NB4 (cell line): Measurements from ENCODE around the gene NOMO2.
"Not testable (repeated sequence)": the region's sequence is repeated elsewhere in the genome, so short reads cannot be mapped to it uniquely, and the experiment has no call there.

Experiments
- DNase-seq: peaks from one replicate; pipeline ENCODE4 v3.0.0; 2010; ENCODE audit warnings: low read depth
- H3K4me3 ChIP-seq: one replicate; pipeline ENCODE4 v1.5.1; 2011; ENCODE audit warnings: mild to moderate bottlenecking, low read depth, low read length, moderate library complexity

NOMO2 gene

DNA sequence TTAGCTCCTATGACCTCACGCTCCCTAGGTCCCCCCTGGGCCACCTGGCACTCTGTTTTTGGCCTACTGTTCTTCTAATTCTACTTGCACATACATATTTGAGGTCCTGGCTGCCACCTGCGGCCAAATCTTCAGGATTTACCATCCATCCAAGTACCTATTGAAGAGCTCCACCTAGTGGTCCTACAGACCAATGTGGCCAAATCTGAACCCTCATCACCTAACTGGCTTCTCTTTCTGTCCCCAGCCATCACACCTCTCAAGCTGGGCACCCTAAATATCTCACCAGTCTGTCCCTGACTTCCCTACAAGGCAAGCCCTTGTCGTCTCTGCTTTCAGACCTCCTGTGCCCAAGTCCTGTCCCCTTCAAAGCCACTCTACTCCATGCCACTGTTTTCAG, 24.9 kb downstream of the NOMO2 start:
- H3K4me3 ChIP-seq, DNase-seq: not testable (repeated sequence)

- not testable (repeated sequence) for DNase-seq, H3K4me3 ChIP-seq
Measured at GRCh38 chr16:18535519-18536168, 26.3 kb downstream of the NOMO2 start.

- not testable (repeated sequence) for H3K4me3 ChIP-seq, DNase-seq
Measured at GRCh38 chr16:18534308-18534707, 27.6 kb downstream of the NOMO2 start.

- H3K4me3 ChIP-seq, DNase-seq: not testable (repeated sequence)
Measured at GRCh38 chr16:18531323-18531722, 30.6 kb downstream of the NOMO2 start.

- DNase-seq = not testable (repeated sequence)
Measured at GRCh38 chr16:18530329-18530728, 31.6 kb downstream of the NOMO2 start.

DNA sequence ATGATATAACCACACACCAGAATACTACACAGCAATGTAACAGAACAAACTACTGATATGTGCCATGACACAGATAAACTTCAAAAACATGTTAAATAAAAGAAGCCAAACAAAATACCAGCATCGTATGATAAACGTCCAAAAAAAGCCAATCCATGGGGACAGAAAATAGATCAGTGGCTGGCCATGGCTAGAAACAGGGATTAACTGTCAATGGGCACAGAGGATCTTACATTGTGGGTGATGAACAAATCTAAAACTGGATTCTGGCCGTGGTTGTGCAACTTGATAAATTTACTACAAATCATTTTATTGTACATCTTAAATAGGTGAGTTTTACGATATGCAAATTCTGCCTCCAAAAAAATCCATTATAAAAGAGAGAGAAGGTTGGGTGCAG, 35.4 kb downstream of the NOMO2 start:
- DNase-seq, H3K4me3 ChIP-seq: not testable (repeated sequence)

More at GRCh38 chr16:18530329-18530728, 31.6 kb downstream of the NOMO2 start:
- not testable (repeated sequence) for H3K4me3 ChIP-seq

GRCh38 chr16:18525882-18526482, 35.9 kb downstream of the NOMO2 start:
- not testable (repeated sequence) for H3K4me3 ChIP-seq, DNase-seq

DNA sequence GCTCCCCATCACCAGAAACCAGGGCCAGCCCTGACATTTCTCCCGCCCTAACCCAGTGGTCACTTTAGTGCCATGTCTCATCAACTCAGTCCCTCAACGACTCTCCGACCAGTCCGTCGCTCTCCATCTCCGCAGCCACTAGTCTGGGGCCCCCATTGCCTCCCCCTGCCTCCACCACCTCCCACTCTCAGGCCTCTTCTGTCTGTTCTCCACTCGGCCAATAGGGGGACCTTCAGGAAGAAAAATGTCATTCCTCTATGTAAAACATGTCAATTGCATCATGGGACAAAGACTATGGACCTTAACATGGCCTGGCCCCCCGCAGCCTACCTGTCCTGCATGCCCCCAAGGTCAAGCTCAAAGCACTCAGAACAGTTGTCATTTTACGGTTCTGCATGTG, 39.3 kb downstream of the NOMO2 start:
- H3K4me3 ChIP-seq, DNase-seq: not testable (repeated sequence)

GRCh38 chr16:18521445-18522181, 40.3 kb downstream of the NOMO2 start:
- not testable (repeated sequence) for H3K4me3 ChIP-seq, DNase-seq

GRCh38 chr16:18518536-18519283, 43.2 kb downstream of the NOMO2 start:
- not testable (repeated sequence) for DNase-seq, H3K4me3 ChIP-seq

DNA sequence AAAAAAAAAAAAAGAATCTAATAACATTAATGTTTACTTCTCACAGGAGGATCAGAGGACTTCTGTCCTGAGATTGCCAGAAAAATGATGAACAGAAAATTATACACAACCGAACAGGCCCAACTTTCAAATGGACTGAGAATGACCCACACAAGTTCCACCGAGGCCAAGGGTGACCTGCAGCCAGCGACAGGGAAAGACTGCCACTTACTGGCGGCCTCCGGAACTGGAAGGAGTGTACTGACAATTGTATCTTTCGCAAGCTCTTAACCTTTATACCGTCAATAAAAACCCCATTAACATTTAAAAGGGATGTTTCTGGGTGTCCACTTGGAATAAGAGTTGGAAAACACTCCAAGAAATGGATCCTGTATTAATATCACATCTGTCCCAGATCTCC, 63.5 kb downstream of the NOMO2 start:
- not testable (repeated sequence) for DNase-seq

DNA sequence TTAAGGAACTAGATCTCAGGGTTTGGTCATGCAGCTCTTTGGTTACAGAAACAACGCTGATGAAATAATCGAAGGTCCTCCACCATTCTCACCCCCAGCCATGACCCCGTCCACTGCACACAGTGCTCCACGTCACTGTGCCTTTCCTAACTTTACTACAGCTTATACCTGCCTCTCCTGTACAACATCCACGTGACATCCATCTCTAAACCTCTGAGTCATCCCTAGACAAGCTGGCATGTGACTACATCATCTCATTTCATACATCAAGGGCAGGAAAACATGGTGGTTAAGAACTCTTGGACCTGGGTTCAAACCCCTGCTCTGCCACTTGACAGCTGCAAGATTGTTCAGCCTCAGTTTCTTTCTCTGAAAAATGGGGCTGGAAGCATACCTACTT, 64.9 kb downstream of the NOMO2 start:
- H3K4me3 ChIP-seq, DNase-seq: not testable (repeated sequence)

More for the DNA sequence above, 63.5 kb downstream of the NOMO2 start:
- H3K4me3 ChIP-seq = not testable (repeated sequence)

DNA sequence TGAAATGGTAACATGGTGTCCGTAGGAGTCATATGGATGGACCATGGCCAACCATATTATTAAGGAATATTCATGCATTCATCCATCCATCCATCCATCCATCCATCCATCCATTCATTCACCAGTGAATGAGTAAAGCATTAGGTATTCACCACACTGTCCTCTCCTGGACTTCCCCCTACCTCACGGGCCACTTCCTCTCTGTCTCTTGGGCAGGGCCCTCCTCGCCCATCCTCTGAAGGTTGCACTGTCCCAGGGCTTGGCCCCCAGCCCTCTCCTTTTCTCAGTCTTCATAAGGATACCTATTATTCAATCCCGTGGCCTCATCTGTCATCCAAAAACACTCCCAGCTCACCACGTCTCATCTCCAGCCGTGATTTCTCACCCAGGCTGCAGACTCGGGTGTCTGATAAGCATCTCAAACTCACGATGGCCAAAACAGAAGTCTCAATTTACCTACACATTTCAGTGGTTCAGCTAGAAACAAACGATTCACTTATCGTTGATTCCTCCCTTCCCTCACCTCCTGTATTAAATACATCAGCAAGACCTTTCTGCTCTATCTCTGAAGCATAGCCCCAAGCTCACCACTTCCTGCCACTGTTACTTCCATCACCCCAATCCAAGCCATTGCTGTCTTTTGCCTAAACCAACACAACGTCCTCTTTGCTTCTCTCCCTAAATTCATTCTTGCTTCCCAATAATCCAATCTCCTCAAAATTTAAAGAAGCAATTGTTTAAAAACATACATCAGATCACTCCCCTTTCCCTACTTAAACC, 69.6 kb downstream of the NOMO2 start:
- not testable (repeated sequence) for H3K4me3 ChIP-seq, DNase-seq

GRCh38 chr16:18436025-18436424, 125.9 kb downstream of the NOMO2 start:
- not testable (repeated sequence) for DNase-seq, H3K4me3 ChIP-seq

GRCh38 chr16:18415827-18416226, 146.1 kb downstream of the NOMO2 start:
- DNase-seq, H3K4me3 ChIP-seq: not testable (repeated sequence)

GRCh38 chr16:18409532-18410293, 152.2 kb downstream of the NOMO2 start:
- not testable (repeated sequence) for DNase-seq, H3K4me3 ChIP-seq

DNA sequence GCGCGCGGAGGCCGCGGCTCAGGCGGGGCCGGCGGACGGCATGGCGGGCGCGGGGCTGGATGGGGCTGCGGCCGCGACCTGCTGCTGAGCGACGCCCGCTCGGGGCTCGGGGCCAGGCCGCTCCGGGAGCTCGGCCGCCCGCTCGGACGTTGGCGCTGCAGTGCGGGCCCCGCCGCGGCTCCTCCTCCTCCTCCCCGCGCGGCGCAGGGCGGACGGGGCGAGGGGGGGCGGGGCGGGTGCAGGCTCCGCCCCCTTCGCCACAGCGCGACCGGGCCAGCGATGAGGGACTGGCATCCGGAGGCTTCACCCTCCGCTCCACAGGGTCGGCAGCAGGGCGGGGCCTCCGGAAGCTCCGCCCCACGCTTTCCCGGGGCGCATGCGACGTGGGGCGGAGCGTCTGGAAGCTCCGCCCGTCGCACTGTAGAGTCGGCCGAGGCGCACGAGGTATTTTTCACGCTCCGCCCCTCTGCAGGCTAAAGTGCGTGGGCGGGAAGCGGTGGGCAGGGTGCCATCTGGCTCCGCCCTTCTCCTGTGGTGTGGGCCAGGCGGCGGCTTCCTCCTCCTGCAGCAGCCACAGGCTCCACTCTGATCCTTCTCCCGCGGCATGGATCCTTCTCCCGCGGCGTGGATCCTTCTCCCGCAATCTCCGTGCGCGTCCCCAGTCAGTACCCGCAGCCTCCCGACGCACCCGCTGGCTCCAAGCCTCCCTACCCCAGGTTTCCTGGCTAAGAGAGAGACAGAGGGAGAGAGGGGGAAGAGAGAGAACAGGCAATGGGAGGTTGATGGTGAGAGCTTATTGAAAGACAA, 159.8 kb downstream of the NOMO2 start:
- H3K4me3 ChIP-seq, DNase-seq: not testable (repeated sequence)
